Endothelial cell of umbilical vein (primary cell): Measurements from ENCODE around the gene MME. TPM values are rescaled to one million over a fixed set of nuclear protein-coding genes. Genes with fewer than 3 reads are reported as not detected.

Experiments used
- BruUV-seq: library from RNA; stranded (reverse); fragments of 400-500 nt; replicated peaks from 2 replicates; lab custom pipeline; 2021; lab: Mats Ljungman, UMichigan
- CTCF ChIA-PET: fragments of 300-600, 350-600 bp; sonication (Branson Sonifier 250); formaldehyde crosslinking; loops from one replicate; lab custom pipeline; 2021; ENCODE audit warnings: antibody characterized with exemption, inconsistent platforms; lab: Charles Lee
- POLR2A ChIA-PET: fragments of 300-600, 350-600 bp; sonication (Branson Sonifier 250); formaldehyde crosslinking; loops from one replicate; lab custom pipeline; 2021; ENCODE audit warnings: antibody characterized with exemption, inconsistent platforms; lab: Charles Lee
- DNase-seq: peaks from one replicate; pipeline ENCODE4 v3.0.0-alpha.2; 2011; ENCODE audit warnings: low read depth, low spot score
- FAIRE-seq: peaks from 2 replicates; lab custom pipeline; 2011; peaks lifted over from hg19 to GRCh38; lab: Jason Lieb, UNC
- H2AFZ ChIP-seq: 2 replicates; pipeline ENCODE4 v1.6.0; 2012; ENCODE audit warnings: low read depth, low read length, control low read depth, inconsistent platforms
- H3K27ac ChIP-seq: 2 replicates; pipeline ENCODE4 v1.5.1; 2011; ENCODE audit warnings: low read depth, mild to moderate bottlenecking, control low read depth, low read length, moderate library complexity; ENCODE audit not compliant: insufficient read depth
- H3K27me3 ChIP-seq, 2 experiments: 2 replicates each; pipeline versions ENCODE4 v1.6.0 to v1.6.1; 2011; ENCODE audit warnings: low read length in 2 of 2, mixed read lengths in 1 of 2; ENCODE audit not compliant: control insufficient read depth in 2 of 2, insufficient read depth in 2 of 2
- H3K36me3 ChIP-seq, 2 experiments: 2 replicates in 1 of 2; 3 replicates in 1 of 2; pipeline ENCODE4 v1.5.1; 2011; ENCODE audit warnings: low read length in 2 of 2, mild to moderate bottlenecking in 1 of 2, moderate library complexity in 1 of 2; ENCODE audit not compliant: control insufficient read depth in 2 of 2, insufficient read depth in 2 of 2; ENCODE audit errors: extremely low read depth in 1 of 2
- H3K4me1 ChIP-seq: 3 replicates; pipeline ENCODE4 v1.5.1; 2011; ENCODE audit warnings: mild to moderate bottlenecking, low read length; ENCODE audit not compliant: control insufficient read depth, insufficient read depth; ENCODE audit errors: extremely low read depth
- H3K4me2 ChIP-seq: 2 replicates; pipeline ENCODE4 v1.6.1; 2011; ENCODE audit warnings: low read length, control low read depth, mixed read lengths; ENCODE audit not compliant: insufficient read depth
- H3K4me3 ChIP-seq, 3 experiments: fragments of 200-600 bp in 1 of 3; sonication (generic), shearing (Covaris generic) in 1 of 3; replicated peaks in 1 of 3; 2 replicates each; pipeline ENCODE4 v1.5.1; 2011 to 2016; ENCODE audit warnings: control low read depth in 3 of 3, low read length in 3 of 3, mild to moderate bottlenecking in 2 of 3, inconsistent platforms in 1 of 3, low read depth in 1 of 3, moderate library complexity in 1 of 3; ENCODE audit not compliant: insufficient read depth in 1 of 3
- H3K79me2 ChIP-seq: 2 replicates; pipeline ENCODE4 v1.6.0; 2012; ENCODE audit warnings: low read length, inconsistent platforms; ENCODE audit not compliant: control insufficient read depth, insufficient read depth
- H3K9ac ChIP-seq: replicated peaks from 2 replicates; pipeline ENCODE3; 2011; ENCODE audit warnings: low read length, control low read depth; ENCODE audit not compliant: insufficient read depth; ENCODE audit errors: extremely low read depth
- H3K9me1 ChIP-seq: replicated peaks from 3 replicates; pipeline ENCODE4 v1.6.0; 2011; ENCODE audit warnings: mild to moderate bottlenecking, low read length; ENCODE audit not compliant: control insufficient read depth, insufficient read depth; ENCODE audit errors: extremely low read depth
- H3K9me3 ChIP-seq: replicated peaks from 2 replicates; pipeline ENCODE4 v1.5.1; 2012; ENCODE audit warnings: low read length, inconsistent platforms; ENCODE audit not compliant: control insufficient read depth, insufficient read depth
- H4K20me1 ChIP-seq: replicated peaks from 2 replicates; pipeline ENCODE3; 2011; ENCODE audit warnings: mild to moderate bottlenecking, low read length; ENCODE audit not compliant: control insufficient read depth, insufficient read depth; ENCODE audit errors: extremely low read depth
- GATA2 ChIP-seq: IDR thresholded peaks from 2 replicates; pipeline ENCODE4 v1.7.0; 2011; ENCODE audit warnings: low read depth, mild to moderate bottlenecking, moderate library complexity, mixed read lengths, low read length; ENCODE audit not compliant: insufficient read length, insufficient read depth
- JUN ChIP-seq: IDR thresholded peaks from 2 replicates; pipeline ENCODE4 v1.6.1; 2011; ENCODE audit warnings: borderline replicate concordance, low read depth; ENCODE audit not compliant: insufficient read length, insufficient read depth
- POLR2AphosphoS5 ChIP-seq: IDR thresholded peaks from 2 replicates; pipeline ENCODE4 v1.6.1; 2012; ENCODE audit warnings: low read depth, mild to moderate bottlenecking, control low read depth, low read length, moderate library complexity; ENCODE audit not compliant: insufficient read depth
- dilution Hi-C: fragments of 300-500 bp; cut with MboI; formaldehyde crosslinking; loops from one replicate; pipeline ENCODE4 v1.15.0; 2019; ENCODE audit warnings: low sequenced_read_pairs; ENCODE audit not compliant: extremely low pct_ligation_motif_present
- intact Hi-C: fragments of 100-400 bp; cut with micrococcal nuclease; formaldehyde crosslinking; loops from one replicate; pipeline ENCODE4 v1.10.0; 2022
- polyA plus RNA-seq, 4 experiments: library from polyadenylated mRNA; depleted of rRNA in 3 of 4; stranded (reverse) in 3 of 4; unstranded in 1 of 4; fragments of >200 nt; gene quantifications; 2 replicates each; pipeline versions ENCODE4 v1.2.1 to v1.2.3, GENCODE V29; 2011 to 2012; ENCODE audit warnings: missing spikeins in 1 of 4
- total RNA-seq: library from RNA; stranded (reverse); gene quantifications from 2 replicates; pipeline ENCODE4 v1.2.3, GENCODE V29; 2021
- TF ChIP-seq, protein P1 (sequence below): IDR thresholded peaks from 2 replicates; pipeline ENCODE4 v1.6.1; 2011; ENCODE audit not compliant: insufficient read depth, insufficient read length
- TF ChIP-seq, protein P2 (sequence below), 2 donors: IDR thresholded peaks; 1 replicate in 1 of 2; 2 replicates in 1 of 2; pipeline ENCODE4 v1.5.1; 2011; ENCODE audit warnings: low read length in 2 of 2, mild to moderate bottlenecking in 2 of 2, moderate library complexity in 2 of 2, control low read depth in 1 of 2, inconsistent platforms in 1 of 2, low read depth in 1 of 2; ENCODE audit not compliant: insufficient read depth in 1 of 2; ENCODE audit errors: extremely low read depth in 1 of 2

Gene MME
- total and polyA plus RNA-seq, 2 donors (not counting 3 experiments of a cell fraction or from before 2014, with no cell fraction given): 6.0 to 10.5 TPM

DNA sequence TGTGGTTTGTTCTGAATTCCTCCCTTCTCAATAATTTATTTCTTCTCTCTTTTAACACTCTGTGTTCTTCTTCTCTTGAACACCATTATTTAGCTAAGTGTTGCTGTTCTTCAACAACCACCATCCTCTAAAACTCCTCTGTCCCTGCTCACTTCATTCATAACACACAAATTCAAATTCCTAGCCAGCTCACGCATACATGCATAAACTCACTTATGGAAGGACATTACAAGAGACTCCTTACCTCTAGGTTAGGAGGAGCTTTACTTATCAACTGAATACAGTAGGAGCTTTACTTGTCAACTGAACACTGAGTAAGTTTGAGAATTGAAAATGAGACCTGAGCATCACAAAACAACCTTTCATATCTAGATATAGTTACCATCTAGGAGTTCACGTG lies 23.6 kb downstream of the MME start:
- Histone ChIP-seq H3K27me3 (no peaks in the 10 kb centered on the region), H3K9me3 (no peaks in the 10 kb centered on the region), H3K4me1 (no peaks in the 10 kb centered on the region), H3K4me3 (no peak overlapping the region), H3K9me1 (no peaks in the 10 kb centered on the region), H3K9ac (no peak overlapping the region), H2AFZ (no peak overlapping the region), H3K36me3 (no peaks in the 10 kb centered on the region), H3K4me2 (no peak overlapping the region), H4K20me1 (no peaks in the 10 kb centered on the region), H3K27ac (no peak overlapping the region), H3K79me2 (no peaks in the 10 kb centered on the region)
- no TSS peak for BruUV-seq
- FAIRE-seq (no peak), DNase-seq (no peak)
- POLR2A ChIA-PET: no interaction called here
- CTCF ChIA-PET: interaction anchor here (0.7 to 0.8 kb wide), 2 partner anchors 10 to 12 kb away, joined by 3 read pairs; no protein-coding TSS in a partner anchor
- intact Hi-C loops (no loop called here), dilution Hi-C loops (no loop called here)
- TF ChIP-seq POLR2AphosphoS5 (no peak), JUN (no peak), GATA2 (no peak)
- TF ChIP-seq, protein P1, sequence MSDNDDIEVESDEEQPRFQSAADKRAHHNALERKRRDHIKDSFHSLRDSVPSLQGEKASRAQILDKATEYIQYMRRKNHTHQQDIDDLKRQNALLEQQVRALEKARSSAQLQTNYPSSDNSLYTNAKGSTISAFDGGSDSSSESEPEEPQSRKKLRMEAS: no peak
- TF ChIP-seq, protein P2, sequence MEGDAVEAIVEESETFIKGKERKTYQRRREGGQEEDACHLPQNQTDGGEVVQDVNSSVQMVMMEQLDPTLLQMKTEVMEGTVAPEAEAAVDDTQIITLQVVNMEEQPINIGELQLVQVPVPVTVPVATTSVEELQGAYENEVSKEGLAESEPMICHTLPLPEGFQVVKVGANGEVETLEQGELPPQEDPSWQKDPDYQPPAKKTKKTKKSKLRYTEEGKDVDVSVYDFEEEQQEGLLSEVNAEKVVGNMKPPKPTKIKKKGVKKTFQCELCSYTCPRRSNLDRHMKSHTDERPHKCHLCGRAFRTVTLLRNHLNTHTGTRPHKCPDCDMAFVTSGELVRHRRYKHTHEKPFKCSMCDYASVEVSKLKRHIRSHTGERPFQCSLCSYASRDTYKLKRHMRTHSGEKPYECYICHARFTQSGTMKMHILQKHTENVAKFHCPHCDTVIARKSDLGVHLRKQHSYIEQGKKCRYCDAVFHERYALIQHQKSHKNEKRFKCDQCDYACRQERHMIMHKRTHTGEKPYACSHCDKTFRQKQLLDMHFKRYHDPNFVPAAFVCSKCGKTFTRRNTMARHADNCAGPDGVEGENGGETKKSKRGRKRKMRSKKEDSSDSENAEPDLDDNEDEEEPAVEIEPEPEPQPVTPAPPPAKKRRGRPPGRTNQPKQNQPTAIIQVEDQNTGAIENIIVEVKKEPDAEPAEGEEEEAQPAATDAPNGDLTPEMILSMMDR (IDR thresholded peaks at IDR 0.05; ENCODE audit: extremely low read depth in 1 of 2, insufficient read depth in 1 of 2, low read depth in 1 of 2, low read length in 2 of 2): no peak
